Fibroblast of upper back skin (primary cell): ENCODE results near the gene DPYSL4.
"Not testable (repeated sequence)": the region's sequence is repeated elsewhere in the genome, so short reads cannot be mapped to it uniquely, and the experiment has no call there.

Experiments
- DNase-seq: peaks from one replicate; pipeline ENCODE4 v3.0.0-alpha.2; 2013

Gene DPYSL4

DNA sequence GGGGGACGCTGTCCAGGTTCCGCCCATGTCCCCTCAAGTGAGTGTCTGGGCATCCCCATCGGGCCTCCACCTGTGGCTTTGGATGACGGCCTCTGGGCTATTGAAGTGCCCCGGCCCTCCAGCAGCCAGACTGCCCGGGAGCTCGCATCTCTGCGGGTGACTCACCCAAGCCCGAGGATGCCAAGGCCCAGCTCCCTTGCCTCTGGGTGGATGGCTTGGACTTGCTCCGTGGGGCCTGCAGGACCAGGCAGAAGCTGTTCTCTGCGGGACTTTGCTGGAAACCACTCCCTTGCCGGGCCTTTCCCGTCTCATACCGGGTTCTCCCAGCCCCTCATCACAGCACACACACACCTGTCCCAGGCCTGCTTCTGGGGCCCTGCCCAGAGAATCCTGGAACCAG lies 22.4 kb downstream of the DPYSL4 start:
- no peak for DNase-seq

DNA sequence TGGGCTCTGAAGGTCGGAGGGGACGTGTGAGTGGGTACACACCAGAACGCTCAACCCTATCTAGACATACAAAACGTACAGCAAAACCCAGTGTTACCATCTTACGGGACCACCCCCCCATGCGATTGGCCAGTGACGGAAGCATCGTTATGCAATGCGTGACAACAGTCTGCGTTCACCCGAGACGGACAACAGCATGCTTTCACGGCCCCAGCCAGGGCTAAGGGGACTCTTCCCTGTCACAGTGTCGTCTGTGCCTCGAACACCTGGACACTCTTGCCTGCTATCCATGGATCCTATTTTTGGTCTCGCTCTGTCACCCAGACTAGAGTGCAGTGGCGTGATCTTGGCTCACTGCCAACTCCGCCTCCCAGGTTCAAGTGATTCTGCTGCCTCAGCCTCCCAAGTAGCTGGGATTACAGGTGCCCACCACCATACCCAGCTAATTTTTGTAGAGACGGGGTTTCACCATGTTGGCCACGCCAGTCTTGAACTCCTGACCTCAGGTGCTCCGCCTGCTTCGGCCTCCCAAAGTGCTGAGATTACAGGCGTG lies 23.3 kb downstream of the DPYSL4 start:
- DNase-seq = no peak

DNA sequence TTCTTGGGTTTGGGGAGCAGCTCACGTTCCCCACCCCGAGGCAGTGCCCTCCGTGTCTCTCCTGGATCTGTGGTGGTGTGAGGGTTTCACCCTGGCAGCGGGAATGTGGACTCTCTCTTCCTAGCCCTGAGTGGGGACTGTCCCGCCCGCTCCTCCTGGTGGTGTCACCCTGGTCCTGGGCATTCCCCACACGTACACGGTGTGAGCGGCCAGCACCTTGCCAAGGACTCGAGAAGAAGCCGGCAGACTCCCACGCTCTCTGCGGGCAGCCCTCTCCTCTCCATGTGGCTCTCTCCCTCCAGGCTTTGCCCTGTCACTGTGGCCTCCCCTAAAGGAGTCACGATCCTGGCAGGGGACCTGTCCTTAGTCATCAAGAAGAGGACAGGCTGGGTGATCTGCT lies 24.0 kb downstream of the DPYSL4 start:
- no peak for DNase-seq

DNA sequence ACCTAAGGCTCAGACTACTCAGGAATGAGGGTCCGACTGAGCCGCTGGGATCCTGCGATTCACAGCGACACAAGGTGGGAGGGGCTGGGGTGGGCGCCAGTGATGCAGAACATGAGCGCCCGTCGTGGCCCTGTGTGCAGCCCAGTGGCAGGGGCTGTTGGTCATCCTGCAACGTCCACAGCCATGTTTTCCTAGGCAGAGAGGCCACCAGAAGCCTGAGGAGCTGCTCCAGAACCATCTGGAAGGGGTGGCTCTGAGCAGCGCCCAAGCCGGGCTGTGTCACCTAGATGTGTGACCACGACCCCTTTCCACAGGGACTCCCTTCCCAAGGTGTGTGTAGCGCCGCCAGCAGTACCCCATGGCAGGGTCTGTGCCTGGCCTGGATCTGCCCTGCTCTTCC lies 24.5 kb downstream of the DPYSL4 start:
- DNase-seq = no peak

DNA sequence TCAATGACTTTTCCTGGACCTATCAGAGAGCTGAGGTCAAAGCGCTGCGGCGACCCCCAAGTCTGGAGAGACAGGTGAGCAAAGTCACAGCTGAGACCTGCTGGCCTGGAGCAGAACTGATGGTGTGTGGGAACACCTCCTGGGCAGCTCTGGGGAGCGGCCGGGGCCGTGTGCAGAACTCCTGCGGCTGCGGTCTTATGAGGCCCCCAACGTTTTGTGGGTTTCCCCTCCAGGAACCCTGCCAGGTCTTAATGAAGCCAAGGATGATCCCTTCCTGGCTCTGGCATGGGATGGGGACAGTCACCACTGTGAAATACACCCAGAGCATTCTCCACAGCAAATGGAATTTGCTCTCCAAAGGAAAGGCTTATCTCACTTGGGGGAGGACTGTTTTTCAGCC lies 26.1 kb downstream of the DPYSL4 start:
- DNase-seq = no peak

DNA sequence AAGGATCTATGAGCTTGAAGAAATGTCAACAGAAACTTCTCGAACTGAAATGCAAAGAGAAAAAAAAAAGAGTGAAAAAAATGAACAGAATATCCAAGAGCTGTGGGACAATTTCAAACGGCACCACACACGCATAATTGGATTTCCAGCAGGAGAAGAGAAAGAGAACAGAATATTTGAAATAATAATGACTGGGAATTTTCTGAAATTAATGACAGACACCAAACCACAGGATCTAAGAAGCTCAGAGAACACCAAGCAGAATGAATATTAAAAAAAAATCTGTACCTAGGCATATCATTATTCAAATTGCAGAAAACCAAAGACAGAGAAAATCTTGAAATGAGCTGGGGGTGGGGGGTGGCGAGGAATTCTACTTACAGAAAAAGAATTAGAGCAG lies 27.2 kb downstream of the DPYSL4 start:
- DNase-seq = no peak

DNA sequence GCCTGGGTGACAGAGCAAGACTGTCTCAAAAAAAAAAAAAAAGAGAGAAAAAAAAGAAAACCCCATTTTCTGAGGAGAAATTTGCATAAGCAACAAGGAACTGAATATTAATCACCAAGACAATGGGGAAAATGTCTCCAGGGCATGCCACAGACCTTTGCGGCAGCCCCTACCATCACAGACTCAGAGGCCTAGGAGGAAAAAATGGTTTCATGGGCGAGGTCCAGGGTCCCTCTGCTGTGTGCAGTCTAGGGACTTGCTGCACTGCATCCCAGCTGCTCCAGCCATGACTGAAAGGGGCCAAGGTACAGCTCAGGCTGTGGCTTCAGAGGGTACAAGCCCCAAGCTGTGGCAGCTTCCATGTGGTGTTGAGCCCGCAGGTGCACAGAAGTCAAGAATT lies 29.7 kb downstream of the DPYSL4 start:
- not testable (repeated sequence) for DNase-seq

DNA sequence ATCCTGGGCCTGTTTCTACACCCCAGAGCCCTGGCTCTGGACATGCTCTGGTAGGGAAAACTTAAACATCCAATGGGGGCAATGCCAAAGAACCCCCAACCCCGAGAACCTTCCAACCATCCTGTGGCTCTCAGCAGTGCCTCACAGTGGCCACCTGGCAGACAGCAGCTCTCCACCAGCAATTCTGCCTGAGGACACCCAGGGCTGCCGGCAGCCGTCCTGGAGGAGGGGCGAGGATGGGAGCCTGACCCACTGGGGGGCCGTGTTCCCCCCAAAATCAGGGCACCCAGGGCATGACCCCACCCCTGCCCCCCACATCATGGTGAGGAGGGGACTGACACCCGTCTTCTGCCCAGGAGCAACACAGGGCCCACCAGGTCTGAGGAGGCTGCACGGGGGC lies 32.7 kb downstream of the DPYSL4 start:
- DNase-seq = no peak

DNA sequence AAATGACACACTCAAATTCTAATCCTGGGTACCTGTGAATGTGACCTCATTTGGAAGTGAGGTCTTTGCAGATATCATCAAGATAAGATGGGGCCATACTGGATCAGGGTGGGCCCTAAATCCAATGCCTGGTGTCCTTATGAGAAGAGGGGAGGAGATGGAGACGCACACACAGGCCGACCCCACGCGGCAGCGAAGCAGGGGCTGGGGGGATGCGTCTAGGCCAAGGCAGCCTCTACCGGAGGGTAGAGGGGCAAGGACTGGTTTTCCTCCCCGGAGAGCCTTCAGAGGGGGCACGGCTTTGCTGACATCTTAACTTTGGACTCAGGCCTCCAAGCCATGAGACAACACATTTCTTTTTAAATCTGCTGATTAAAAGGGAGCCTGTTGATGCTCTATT lies 33.3 kb downstream of the DPYSL4 start:
- no peak for DNase-seq

DNA sequence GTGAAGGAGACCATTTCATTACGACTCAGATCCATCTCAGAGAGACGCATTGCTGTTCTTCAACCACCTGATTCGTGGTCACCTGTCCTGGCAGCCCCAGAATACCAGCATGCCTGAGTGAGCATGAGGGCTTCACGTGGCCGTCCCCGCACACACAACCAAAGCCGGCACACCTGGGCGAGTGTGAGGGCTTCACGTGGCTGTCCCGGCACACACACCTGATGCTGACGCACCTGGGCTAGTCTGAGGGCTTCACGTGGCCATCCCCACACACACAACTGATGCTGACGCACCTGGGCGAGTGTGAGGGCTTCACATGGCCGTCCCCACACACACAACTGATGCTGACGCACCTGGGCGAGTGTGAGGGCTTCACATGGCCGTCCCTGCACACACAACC lies 34.2 kb downstream of the DPYSL4 start:
- not testable (repeated sequence) for DNase-seq

DNA sequence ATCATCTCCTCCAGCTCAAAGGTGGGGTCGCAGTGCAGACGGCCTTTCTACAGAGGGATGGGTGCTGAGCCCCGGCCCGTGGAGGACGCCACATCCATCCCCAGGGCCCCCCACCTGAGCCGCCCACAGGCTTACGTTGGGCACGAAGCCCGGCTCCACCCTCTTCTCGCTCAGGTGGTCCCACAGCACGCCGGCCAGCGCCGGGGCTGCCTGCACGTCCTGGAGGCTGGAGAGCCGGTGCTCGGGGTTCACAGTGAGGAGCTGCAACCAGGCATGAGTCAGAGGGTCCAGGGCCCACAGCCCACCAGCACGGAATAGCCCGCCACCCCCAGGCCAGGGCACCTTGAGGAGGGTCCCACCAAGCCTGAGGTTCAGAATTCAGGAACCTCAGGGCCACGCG lies 36.0 kb downstream of the DPYSL4 start:
- DNase-seq = no peak

DNA sequence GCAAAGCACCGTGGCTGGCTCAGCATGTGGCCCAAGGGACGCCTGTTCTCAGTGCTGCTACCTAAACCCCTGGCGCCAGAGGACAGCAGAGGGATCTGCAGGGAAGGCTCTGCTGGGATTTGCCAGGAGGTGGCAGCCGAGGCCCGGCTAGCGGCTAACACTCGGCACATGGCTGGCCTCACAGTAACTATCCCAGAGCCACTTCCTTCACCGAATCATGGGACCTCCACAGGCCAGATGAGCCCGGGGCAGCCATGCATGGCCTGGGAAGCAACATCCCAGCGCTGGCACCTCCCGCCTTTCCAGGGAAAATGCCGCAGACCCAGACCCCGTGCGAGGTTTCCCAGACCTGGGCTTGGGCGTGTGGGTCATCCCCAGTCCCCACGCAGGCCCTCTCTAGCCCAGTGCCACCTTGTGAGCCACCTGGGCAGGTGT lies 36.4 kb downstream of the DPYSL4 start:
- peak; percentile 71 for DNase-seq

DNA sequence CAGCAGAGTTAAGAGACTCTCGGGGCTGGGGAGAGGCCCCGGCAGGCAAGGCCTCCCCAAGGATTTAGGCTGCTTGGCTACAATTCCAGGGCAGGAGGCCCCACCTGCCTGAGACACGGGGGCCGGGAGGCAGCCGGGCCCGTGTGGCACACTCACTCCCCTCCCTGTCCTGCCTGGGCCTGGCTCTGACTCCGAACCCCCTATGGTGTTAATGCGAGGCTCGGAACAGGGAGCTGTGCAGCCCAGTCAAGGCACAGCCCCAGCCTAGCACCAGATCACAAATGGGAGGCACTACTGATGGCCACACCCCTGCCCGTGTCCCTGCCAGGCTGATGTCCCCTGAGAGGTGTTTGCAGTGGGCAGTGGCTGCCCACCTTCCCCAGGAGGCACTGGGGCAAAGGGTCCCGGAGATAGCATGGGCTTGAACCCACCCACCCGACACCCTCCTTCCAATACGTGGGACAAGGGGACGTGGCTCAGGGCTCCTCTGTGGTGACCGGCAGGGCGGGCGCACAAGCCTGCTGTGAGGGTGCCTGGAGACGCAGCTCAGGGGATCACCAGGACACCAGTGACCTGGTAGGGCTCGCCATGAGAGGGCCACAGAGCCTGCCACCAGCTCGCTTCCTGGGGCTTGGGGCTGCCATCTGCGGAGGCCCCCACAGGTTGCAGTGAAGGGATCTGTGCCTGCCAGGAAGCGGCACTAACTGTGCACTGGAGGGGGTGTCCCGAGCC lies 37.0 kb downstream of the DPYSL4 start:
- DNase-seq = no peak

DNA sequence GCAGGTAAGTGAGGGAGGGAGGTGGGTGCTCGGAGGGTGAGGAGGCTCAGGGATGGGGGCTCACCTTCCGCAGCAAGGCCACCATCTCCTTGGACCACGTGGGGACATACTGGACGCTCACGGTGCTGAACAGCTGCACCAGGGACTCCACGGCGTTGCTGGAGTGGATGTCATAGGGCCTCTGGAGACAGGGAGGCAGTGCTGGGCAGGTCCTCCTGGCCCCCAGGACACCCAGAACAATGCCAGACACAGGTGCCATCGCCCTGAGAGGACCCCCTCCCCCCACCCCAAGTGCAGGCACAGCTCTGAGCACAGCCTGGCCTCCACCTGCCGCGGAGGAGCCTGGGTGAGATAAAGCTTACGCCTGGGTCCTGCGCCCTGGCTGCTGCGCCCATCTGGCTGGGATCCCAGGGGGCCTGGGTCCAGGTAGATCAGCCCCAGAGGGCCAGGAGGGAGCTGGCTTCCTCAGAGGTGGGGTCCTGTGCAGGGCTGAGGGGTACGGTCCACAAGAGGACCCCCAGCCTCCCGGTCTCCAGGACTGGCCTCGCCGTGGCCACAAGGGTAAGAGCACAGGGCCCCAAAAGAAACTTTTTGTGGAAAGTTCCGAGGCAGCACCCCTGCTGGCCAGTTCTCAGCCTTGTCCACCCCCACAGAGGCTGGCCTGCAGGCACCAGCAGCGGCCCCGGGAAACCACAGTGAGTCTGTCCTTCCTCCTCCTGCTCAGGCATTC lies 37.8 kb downstream of the DPYSL4 start:
- no peak for DNase-seq

DNA sequence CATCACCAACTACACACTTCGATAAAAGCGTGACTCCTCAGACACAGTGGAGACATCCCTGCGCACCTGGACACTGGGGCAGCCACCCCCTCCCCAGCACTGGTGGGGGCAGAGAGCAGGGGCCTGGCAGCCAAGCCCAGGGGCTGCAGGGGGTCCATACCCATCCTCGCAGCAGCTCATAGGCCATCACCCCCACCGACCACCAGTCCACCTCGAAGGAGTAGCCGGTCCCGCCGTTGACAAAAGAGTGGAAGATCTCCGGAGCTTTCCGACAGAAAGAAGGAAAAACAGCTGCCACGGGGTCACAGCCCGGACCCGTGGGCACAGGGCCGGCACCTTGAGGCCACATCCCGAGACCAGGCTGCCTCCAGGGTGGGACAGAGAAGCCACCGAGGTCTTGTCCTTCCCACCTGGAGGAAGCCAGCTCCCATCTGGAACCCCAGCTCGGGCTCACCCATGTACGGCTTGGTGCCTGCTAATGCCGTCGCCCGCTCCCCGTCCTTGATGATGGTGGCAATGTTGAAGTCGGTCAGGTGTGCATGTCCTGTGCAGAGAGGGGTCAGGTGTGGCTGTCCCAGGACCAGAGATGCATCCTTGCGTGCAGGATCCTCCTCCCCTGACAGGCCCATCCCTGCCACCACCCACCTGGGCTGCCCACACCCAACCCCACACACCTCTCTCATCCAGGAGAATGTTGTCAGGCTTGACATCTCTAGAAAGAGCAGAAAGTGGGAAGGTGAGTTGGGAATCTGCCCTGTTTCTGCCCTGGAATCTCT lies 38.5 kb downstream of the DPYSL4 start:
- DNase-seq = no peak

DNA sequence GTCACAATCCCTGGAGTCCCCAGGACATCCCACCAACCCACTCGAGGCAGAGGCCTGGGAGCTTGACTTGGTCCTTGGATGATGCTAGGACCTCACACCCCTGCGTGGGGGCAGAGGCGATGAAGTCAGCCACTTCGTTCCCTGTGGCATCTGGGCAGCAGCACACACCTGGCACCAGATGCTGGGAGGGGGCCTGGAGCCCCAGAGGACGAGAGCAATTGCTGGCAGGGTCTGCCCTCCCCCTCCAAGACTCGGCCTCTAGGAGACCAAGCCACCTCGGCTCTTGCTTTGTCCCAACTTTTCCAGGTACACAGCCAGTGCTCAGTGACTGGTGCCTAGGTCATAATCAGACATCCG lies 39.1 kb downstream of the DPYSL4 start:
- no peak for DNase-seq

DNA sequence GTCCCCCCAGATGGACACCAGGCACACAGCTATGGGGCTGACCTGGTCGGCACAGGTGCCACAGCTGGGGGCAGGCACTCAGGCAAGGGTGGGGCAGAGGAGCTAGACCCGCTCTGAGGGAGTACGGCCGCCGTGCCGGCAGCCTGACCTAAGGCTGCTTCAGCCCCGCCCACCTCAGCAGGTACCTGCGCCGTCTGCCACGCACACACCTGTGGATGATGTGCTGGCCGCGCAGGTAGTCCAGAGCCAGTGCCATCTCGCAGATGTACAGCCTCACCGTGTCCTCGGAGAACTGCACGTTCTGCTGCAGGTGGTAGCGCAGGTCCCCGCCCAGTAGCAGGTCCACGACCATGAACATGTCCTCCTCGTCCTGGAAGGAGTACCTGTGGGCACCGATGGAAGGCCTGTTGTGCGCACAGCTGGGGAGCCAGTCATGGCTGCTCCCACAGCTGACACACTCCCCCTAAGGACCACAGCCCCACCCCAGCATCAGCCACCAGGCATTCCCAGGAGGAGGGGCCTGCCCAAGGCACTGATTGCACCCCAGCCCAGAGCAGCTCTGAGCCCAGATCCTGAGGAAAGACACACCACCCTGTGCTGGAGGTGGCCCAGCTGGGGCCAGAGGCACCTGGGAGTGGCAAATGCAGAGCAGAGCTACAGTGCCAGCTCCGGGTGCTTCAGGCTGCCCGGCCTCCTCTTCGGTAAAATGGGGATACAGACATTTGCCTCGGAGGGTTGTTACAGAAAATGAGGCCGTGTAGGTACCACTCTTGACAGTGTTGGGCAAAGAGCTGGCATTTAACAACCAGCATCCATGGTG lies 40.0 kb downstream of the DPYSL4 start:
- DNase-seq = no peak

DNA sequence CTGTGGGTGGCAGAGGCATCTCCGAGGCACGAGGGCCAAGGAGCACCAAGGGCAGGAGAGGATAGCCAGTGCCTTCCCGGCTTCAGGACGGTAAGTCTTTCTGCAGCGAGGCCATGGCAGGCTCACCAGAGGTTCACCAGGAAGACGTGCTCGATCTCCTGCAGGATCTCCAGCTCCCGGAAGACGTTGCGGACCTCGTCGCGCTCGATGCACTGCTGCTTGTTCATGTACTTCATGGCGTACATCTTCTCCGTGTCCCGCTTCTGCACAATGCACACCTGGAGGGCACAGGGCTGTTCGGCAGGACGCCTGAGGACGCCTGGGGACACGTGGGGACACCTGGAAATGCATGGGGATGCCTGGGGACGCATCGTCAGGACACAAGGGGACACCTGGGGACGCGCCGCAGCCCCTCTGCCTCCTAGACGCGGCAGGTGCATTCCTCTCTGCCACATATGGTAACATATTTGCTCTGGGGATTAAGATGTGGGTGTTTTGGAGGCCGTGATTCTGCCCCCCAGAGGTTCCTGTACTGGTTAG lies 41.2 kb downstream of the DPYSL4 start:
- no peak for DNase-seq

DNA sequence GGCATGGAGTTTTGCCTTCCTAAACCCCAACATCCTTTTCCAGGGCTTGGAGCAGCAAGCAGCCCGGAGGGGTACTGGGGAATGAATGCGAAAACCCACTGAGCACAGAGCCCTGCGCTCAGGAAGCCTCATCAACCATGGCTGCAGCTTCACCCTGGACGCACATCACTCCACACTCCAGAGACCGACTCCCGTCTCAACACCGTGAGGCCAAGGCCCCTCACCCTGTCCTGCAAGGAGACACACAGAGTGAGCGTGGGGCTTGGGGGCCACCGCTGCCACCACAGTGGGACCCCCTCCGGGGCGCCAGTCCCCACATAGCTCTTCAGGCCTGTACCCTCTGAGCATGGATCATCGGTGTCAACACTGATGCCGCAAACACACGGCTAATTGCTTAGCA lies 41.9 kb downstream of the DPYSL4 start:
- DNase-seq = no peak

DNA sequence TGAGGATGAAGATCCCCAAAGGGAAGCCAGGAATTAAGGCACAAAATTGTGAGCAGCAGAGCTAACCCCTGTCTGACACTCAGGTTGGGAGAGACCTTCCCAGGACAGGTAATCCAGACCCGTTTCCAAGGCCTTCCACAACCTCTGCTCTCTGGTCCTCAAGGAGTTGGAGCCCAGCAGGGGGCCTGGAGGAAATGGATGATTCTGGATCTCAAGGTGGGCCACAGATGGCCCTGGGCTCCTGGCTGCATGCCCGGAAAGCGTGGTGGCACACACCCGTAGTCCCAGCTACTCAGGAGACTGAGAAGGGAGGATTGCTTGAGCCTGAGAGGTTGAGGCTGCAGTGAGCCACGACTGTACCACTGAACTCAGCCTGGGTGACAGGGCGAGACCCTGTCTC lies 42.3 kb downstream of the DPYSL4 start:
- DNase-seq = peak; percentile 6

DNA sequence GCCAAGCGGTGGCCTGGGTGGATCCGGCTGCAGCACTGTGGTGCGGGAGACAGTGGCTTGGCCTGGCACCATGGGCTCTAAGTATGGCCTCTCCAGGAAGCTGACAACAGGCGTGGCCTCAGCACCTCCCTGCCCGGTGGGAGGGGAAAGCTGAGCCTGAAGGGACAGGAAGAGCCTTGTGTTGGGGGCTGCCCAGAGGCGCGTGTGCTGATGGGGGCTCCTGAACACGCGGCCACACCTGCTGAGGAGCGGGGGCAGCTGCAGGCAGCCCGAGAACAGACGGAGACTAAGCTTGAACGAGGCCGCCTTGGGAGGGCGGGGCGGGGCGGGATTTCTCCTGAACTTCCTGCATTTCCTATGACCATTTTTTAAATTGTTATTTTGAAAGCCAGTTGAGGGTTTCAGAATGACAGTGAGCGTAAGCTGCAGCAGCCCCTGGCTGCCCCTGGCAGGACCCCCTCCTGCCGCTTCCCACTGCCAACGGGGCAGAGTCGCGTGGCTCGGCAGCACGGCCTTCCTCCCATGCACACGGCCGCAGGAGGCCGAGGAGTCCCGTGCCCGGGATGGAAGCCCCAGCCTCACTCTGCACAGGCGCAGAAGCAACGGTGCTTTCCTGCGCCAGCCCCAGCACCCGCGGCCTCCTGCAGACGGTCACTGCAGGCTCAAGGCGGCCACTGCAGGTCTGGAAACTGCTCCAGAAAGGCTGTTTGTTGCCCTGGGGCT lies 43.2 kb downstream of the DPYSL4 start:
- no peak for DNase-seq
